NCI-H2081 (cell line): ENCODE results near the gene PLXDC2.
A peak's percentile ranks its signal among the peaks of the same experiment; 100 is the strongest.

Experiments
- DNase-seq, 2 experiments: peaks; one replicate each; lab custom pipeline; 2025; lab: John Stamatoyannopoulos, UW

The PLXDC2 gene

DNA sequence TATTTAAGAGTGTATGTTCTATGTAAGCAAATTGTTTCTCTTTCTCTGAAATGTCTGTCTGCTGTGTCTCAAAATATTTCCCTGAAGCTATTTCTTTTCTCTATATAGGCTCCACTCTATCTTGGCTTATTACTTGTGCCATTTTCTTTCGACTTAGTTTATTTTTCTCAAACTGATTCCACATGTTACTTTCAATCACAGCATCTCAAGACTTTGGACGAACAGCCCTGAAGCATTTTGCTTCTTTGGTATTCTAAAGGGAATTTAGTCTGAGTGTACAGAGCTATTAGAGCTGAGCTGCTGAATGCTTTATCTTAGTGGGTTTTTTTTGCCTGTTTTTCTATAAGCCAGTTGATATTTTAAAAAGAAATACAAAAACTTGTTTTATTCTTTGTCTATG lies 95.7 kb downstream of the PLXDC2 start:
- no peak for DNase-seq

- DNase-seq, result no peak
Measured at GRCh38 chr10:19913987-19914386, 97.8 kb downstream of the PLXDC2 start.

- DNase-seq, result no peak
Measured at GRCh38 chr10:19915125-19915524, 98.9 kb downstream of the PLXDC2 start.

- DNase-seq, result no peak
Measured at GRCh38 chr10:19915816-19916215, 99.6 kb downstream of the PLXDC2 start.

GRCh38 chr10:19917751-19918478 lies 101.7 kb downstream of the PLXDC2 start:
- no peak for DNase-seq

GRCh38 chr10:19918794-19919193 lies 102.6 kb downstream of the PLXDC2 start:
- peak in 1 of 2 experiments; percentile 1 for DNase-seq

DNA sequence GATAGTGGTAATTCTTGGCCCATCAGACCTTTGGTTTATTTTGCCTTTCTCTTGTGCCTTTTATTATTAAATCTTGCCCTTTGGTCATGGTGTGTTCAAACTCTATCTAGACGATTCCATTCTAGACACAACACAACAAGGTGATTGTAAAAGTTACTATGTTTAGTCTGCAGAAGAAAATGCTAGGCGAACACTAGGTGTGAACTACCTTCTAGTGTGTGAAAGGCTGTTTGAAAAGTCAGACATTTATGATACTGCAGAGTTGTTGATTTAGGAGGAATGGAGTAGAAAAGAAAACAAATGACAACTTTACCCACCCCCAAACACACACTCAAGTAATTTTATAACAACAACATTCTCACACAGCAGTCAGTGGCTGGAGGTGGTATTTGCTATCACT lies 103.4 kb downstream of the PLXDC2 start:
- DNase-seq, result no peak

DNA sequence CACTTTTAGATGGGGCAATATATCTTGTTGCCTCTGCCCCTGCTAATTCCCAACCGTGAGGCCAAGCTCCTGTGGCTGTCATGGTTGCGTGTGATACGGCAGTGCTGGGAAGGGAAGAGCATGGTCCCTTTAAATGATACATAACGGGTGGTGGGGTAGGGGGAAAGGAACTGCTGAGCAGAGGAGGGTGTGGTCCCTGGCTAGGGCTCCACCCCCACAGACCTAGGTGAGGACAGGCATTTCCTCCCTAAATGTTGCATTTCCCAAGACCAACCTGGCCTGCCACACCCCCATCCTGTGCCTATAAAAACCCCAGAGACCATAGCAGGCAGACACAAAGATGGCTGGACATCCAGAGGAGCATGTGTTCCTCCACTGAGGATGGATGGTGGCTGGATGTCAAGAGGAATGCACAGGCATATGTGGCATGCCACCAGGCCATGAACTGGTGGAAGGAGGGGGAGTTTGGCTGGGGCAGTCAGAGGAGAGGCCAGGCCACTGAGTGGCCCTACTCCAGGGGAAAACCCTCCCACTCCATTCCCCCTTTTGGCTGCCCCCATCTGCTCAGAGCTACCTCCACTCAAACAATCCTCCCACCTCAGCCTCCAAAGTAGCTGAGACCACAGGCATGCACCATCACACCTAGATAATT lies 104.0 kb downstream of the PLXDC2 start:
- DNase-seq, result no peak

DNA sequence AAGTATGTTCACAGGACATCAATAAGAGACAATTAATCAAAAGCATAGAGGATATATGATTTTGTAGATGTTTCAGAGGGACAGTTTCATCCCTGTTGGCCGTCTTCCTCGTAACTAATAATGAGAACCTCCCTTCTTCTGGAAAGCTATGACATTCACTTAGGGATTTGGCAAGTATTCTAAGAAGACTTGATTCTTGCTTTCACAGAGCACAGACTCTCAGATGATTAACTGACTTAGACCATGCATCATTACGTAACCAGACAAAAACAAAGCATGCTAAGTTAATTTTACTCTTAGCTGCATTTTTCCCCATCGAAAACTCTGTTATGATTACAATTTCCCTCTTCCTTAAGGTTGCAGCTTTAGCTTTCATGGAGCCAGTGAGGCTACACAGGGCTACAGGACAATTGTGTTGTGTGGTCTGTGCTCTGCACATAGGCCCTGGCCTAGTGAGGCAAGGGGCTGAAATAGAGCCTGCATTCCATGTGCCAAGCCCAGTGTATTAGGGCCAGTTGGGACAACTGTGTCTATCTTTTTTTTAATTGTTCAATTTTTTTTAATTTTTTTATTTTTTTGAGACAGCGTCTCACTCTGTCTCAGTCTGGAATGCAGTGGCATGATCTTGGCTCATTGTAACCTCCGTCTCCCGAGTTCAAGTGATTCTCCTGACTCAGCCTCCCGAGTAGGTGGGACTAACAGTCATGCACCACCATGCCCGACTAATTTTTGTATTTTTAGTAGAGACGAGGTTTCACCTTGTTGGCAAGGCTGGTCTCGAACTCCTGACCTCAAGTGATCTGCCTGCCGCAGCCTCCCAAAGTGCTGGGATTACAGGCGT lies 105.3 kb downstream of the PLXDC2 start:
- no peak for DNase-seq

GRCh38 chr10:19922236-19922963 lies 106.2 kb downstream of the PLXDC2 start:
- no peak for DNase-seq

DNA sequence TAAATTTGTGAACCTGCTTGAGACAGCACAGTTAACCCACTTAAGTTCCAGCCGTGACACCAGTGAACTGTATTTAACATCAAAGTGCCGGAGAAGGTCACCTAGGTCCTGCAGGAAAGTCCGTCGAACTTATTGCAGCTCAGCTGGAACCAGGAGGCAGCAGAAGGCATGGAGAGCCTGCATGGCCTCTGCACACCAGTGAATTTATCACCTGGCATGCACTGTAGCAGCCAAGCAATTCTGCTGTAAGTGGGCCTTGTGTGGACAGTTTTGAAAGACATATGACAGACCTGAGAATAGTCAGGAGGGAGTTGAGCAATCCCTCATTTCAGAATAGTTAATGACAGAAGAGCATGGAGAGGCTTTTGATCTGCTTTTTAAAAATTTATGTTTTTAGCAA lies 108.8 kb downstream of the PLXDC2 start:
- DNase-seq, result no peak

GRCh38 chr10:19928936-19929335 lies 112.7 kb downstream of the PLXDC2 start:
- DNase-seq, result no peak

DNA sequence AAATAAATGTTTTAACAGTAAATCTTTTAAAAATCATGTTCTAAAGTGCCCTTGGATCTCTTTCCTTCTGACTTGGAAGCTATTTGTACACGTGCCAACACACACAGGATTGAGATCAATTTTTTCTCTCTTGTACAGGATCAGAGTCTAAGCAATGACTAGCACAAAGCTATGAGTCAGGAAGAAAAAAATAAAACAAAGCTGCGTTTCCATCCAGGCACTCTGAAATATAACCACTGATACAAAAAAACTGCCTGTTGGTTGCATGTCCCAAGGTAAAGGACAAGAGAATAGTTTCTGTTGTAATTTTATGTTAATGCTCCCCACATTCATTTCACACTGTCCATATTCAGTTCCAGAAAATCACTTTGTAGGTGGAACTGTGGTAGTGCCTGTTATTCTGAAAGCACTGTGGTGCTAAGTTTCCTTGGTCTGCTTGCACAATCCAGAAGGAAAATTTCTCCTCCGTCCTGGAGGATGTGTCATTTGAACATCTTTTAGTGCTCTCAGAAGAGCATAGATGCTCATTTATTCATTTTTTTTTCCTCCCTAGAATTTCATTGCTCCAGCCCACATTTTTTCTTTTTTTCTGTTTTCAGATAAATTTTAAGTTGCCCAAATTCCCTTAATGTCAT lies 113.4 kb downstream of the PLXDC2 start:
- no peak for DNase-seq

GRCh38 chr10:19930936-19931893 lies 115.0 kb downstream of the PLXDC2 start:
- DNase-seq, result peak; percentile 5 to 66

DNA sequence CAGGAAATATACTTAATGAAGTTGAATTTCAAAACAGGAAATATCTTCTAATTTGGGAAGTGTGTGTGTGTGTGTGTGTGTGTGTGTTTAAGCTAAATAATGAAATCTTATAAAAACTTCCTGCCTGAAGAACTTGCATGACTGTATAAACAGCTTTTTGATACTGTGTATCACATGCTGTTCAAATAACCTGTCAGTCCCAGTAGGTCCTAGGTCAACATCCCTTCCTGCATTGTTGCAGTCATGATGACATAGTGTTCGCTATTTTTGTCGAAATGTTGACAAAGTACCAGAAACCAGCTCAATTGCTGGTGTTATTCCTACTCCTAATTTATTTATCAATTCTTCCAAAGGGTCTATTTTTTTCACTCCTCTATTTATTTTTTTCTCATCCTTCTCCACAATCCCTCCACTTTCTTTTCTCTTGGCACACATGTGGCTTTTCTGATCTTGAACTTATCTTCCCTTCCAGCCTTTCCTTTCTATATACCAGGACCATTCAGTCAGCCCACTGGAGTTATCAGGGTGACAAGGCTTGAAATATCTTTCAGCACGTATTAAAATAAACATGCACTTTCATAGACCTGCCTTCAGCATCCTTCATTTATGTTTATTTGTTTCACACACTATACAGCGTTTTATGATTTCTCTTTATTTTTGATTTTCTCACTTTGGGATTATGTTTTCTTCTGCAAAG lies 115.8 kb downstream of the PLXDC2 start:
- peak in 1 of 2 experiments; percentile 22 for DNase-seq

- DNase-seq, result no peak
Measured at GRCh38 chr10:19932806-19933371, 116.7 kb downstream of the PLXDC2 start.

DNA sequence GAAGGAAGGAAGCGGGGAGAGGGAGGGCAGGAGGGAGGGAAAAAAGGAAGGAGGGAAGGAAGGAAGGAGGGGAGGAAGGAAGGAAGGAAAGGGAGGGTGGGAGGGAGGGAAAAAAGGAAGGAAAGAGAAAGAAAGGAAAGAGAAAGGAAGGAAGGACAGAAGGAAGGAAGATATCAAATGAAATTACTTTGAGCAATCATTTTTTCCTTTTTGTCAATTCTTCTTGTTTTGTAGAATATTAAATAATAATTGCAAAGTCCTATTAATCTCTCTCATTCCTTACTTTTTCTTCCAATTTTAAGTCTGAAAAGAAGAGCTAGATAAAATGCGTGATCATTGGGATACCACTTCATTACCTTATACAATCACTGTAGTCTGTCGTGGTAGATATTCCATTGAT lies 117.5 kb downstream of the PLXDC2 start:
- no peak for DNase-seq

- DNase-seq, result no peak
Measured at GRCh38 chr10:19935176-19935575, 118.9 kb downstream of the PLXDC2 start.

DNA sequence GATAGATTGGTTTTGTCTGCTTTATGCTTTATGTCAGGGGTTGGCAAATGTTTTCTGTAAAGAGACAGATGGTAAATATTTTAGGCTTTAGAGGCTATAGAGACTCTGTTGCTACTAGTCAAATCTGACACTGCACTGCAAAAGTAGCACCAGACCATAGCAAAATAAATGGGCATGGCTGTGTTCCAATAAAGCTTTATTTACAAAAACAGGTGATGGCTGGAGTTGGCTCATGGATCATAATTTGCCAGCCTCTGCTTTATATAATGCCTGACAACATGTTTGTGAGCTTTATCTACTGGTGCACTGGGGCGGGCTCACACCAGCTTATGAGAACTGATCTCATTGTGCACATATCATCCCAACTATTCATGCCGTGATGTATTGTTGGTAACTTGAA lies 120.1 kb downstream of the PLXDC2 start:
- peak in 1 of 2 experiments; percentile 17 for DNase-seq
